ENCODE measurements around the gene AP1B1. TPM values are rescaled to one million over a fixed set of nuclear protein-coding genes. Genes with fewer than 3 reads are reported as not detected.
"Not testable (repeated sequence)": the region's sequence is repeated elsewhere in the genome, so short reads cannot be mapped to it uniquely, and the experiment has no call there.

The AP1B1 gene
- total RNA-seq (2014; rRNA removed; shearing (Covaris generic)), result 40.5 and 41.3 TPM in 2 replicates

DNA sequence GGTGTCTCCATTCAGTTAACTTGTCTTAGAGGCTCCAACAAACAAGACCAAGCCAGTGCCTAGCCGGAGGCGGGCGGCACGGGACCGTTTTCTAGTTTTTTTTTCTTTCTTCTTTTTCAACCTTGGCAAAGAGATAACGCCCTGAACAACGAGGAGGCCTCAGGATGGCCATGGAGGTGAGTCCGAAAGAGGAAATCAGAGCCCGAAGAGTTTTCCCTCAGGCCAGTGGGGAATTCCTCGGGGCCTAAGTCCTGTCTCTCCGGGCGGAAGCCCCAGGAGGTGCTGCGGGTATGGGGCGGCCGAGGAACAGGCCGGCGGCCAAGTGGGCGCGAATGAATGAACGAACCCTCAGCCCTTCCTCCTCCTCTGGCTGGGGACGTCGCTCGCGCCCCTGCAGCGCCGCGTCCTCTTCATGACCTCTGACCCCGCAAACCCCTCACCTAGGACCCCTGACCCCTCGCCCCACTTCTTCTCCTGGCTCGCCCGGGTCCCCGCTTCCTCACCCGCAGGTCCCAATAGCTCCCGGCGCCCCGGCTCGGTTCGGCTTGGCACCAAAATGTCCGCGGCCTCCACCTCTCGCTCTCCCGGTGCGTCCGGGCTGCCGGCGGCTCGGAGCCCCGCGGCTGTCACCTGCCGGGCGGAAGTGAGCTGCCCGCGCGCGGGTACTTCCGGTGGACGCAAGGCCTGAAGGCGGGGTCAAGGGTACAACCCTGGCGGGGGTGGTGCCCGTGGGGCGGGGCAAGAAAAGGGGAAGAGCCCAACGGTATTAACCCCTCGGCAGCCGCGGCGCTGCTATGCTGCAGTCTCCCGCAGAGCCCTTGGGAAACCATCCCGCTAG, at the start of gene AP1B1:
Gene AP1B1, minus strand, starts transcription at position 650 of the 838 bp plus-strand sequence. CDS start 21,327 bp downstream, outside the sequence.
- H3K27ac ChIP-seq, result peak within 1 kb of the TSS; percentile 25; the same call in 1 of the 2 replicates
- DNase-seq, result peak; percentile 93 to 95

GRCh38 chr22:29435236-29436136, 47.1 kb upstream of the AP1B1 start:
- Histone ChIP-seq H3K9me3 (replicated peaks) (no peaks in the 10 kb centered on the region), H3K27me3 (peaks cover 3% of the 10 kb centered on the region; the same call in 1 of the 2 replicates), H3K4me1 (no peaks in the 10 kb centered on the region), H3K36me3 (no peaks in the 10 kb centered on the region), H3K27ac (no peak overlapping the region), H3K4me3 (no peak overlapping the region)
- DNase-seq, result no peak

More for the DNA sequence above, at the start of gene AP1B1:
- Histone ChIP-seq H3K4me1 (no peaks in the 10 kb centered on the region), H3K27me3 (no peaks in the 10 kb centered on the region), H3K4me3 (peak within 1 kb of the TSS; percentile 96), H3K36me3 (no peaks in the 10 kb centered on the region), H3K9me3 (replicated peaks) (no peaks in the 10 kb centered on the region)

GRCh38 chr22:29434288-29434687, 45.9 kb upstream of the AP1B1 start:
- H3K27ac ChIP-seq, result no peak overlapping the region
- no peaks in the 10 kb centered on the region for H3K9me3 ChIP-seq (replicated peaks)
- H3K36me3 ChIP-seq, result no peaks in the 10 kb centered on the region
- no peak for DNase-seq
- H3K4me1 ChIP-seq, result no peaks in the 10 kb centered on the region
- H3K4me3 ChIP-seq, result no peak overlapping the region
- peaks cover 3% of the 10 kb centered on the region; the same call in 1 of the 2 replicates for H3K27me3 ChIP-seq

- Histone ChIP-seq H3K36me3 (no peaks in the 10 kb centered on the region), H3K27ac (no peak overlapping the region), H3K4me3 (no peak overlapping the region), H3K4me1 (no peaks in the 10 kb centered on the region), H3K9me3 (replicated peaks) (no peaks in the 10 kb centered on the region), H3K27me3 (peaks cover 3% of the 10 kb centered on the region; the same call in 1 of the 2 replicates)
- DNase-seq, result no peak
Measured at GRCh38 chr22:29433856-29434255, 45.5 kb upstream of the AP1B1 start.

- no peaks in the 10 kb centered on the region for H3K4me1 ChIP-seq
- DNase-seq, result no peak
- no peak overlapping the region for H3K27ac ChIP-seq
- no peak overlapping the region for H3K4me3 ChIP-seq
- no peaks in the 10 kb centered on the region for H3K36me3 ChIP-seq
- peaks cover 3% of the 10 kb centered on the region; the same call in 1 of the 2 replicates for H3K27me3 ChIP-seq
- no peaks in the 10 kb centered on the region for H3K9me3 ChIP-seq (replicated peaks)
Measured at GRCh38 chr22:29431986-29432385, 43.6 kb upstream of the AP1B1 start.

GRCh38 chr22:29427176-29427760, 38.9 kb upstream of the AP1B1 start:
- no peaks in the 10 kb centered on the region for H3K27me3 ChIP-seq
- no peak overlapping the region for H3K4me3 ChIP-seq
- no peak overlapping the region for H3K27ac ChIP-seq
- no peak for DNase-seq
- H3K9me3 ChIP-seq (replicated peaks), result no peaks in the 10 kb centered on the region
- no peaks in the 10 kb centered on the region for H3K4me1 ChIP-seq
- no peaks in the 10 kb centered on the region for H3K36me3 ChIP-seq

GRCh38 chr22:29426476-29426875, 38.1 kb upstream of the AP1B1 start:
- no peaks in the 10 kb centered on the region for H3K9me3 ChIP-seq (replicated peaks)
- no peaks in the 10 kb centered on the region for H3K36me3 ChIP-seq
- no peaks in the 10 kb centered on the region for H3K4me1 ChIP-seq
- H3K4me3 ChIP-seq, result no peak overlapping the region
- no peak for DNase-seq
- H3K27ac ChIP-seq, result no peak overlapping the region
- no peaks in the 10 kb centered on the region for H3K27me3 ChIP-seq

GRCh38 chr22:29418704-29419103, 30.3 kb upstream of the AP1B1 start:
- H3K36me3 ChIP-seq; H3K27ac ChIP-seq; H3K4me1 ChIP-seq; H3K9me3 ChIP-seq (replicated peaks); H3K27me3 ChIP-seq; H3K4me3 ChIP-seq; DNase-seq: not testable (repeated sequence)

DNA sequence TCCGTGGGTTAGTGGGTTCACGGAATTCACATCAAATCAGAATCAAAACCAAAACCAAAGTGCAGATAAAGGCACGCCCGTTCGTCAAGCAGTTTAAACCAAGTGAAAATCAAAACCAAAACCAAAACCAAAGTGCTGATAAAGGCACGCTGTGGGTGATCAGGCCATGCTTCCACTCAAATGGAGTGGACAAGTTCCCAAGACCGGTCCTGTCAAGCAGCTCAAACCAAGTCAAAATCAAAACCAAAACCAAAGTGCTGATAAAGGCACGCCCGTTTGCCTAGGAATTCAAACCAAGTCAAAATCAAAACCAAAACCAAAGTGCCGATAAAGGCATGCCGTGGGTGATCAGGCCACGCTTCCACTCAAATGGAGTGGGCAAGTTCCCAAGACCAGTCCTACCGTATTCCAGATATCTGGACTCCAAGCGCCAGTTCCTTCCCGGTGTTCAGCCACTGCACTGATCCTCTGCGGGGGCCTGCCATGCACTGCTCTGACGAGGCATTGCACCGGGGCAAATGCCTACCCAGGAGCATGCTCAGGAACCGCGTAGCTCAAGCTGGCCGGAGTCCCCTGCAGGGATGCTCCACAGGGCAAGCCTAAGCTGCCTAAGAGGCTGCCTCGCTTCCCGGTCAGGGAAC, 26.7 kb upstream of the AP1B1 start:
- not testable (repeated sequence) for H3K4me1 ChIP-seq; H3K27me3 ChIP-seq; H3K36me3 ChIP-seq; H3K27ac ChIP-seq; H3K9me3 ChIP-seq (replicated peaks)
- peak overlapping the region; percentile 42 for H3K4me3 ChIP-seq
- DNase-seq, result peak in 1 of 2 experiments; percentile 29

- not testable (repeated sequence) for H3K27ac ChIP-seq; H3K9me3 ChIP-seq (replicated peaks); H3K36me3 ChIP-seq; H3K4me3 ChIP-seq; H3K27me3 ChIP-seq; H3K4me1 ChIP-seq
- peak; percentile 25 to 33 for DNase-seq
Measured at GRCh38 chr22:29412772-29413171, 24.4 kb upstream of the AP1B1 start.

DNA sequence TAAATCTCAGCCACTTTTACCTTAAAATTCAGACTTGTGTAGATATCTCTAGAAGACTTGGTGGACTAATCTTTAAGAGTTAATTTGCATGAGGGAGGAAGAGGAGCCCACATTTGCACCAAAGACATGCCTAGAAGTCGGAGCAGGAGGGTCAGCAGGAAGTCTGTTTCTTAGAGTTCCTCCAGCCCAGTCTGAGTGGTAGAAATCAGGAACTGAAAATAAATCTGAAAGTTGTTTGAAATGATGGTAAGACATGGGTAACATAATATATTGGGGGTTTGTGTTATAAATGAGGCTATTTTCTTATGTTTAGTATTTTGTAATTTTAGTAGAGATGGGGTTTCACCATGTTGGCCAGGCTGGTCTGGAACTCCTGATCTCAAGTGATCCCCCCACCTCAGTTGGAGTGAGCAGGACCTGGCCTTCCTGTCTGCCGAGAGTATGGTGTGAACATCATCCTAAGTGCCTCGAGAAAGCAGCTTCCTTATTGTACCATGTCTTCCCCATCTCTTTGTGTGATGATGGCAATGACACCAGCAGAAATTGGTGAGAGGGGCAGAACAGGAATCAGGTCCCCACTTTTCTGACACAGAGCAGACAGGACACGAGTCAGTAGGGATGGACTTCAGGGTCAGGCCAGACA, 23.3 kb upstream of the AP1B1 start:
- not testable (repeated sequence) for DNase-seq; H3K27ac ChIP-seq; H3K9me3 ChIP-seq (replicated peaks); H3K36me3 ChIP-seq; H3K4me3 ChIP-seq; H3K4me1 ChIP-seq; H3K27me3 ChIP-seq

GRCh38 chr22:29408940-29409339, 20.6 kb upstream of the AP1B1 start:
- Histone ChIP-seq H3K27me3 (no peaks in the 10 kb centered on the region), H3K4me3 (no peak overlapping the region), H3K36me3 (no peaks in the 10 kb centered on the region), H3K9me3 (replicated peaks) (no peaks in the 10 kb centered on the region), H3K27ac (no peak overlapping the region), H3K4me1 (no peaks in the 10 kb centered on the region)
- DNase-seq, result no peak

DNA sequence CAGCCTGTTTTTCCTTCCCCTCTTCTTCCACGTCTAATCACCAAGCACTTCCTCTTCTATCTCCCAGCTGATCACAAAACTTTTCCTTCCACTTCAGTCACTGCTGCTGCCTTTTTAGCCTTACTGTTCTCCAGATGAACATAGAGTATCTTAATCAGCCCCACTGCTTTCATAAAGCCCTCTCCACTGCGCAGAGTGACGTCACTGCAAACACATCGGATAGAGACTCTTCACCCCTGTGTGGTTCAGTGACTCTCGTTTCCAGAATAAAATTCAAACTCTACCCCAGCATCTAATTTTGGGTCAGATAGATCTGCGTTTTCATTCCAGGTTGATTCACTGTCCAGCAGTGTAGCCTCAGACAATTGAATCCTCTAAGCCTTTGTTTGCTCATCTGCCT, 13.2 kb upstream of the AP1B1 start:
- not testable (repeated sequence) for H3K27ac ChIP-seq; H3K36me3 ChIP-seq; DNase-seq; H3K4me3 ChIP-seq; H3K27me3 ChIP-seq; H3K4me1 ChIP-seq; H3K9me3 ChIP-seq (replicated peaks)

GRCh38 chr22:29400576-29400975, 12.2 kb upstream of the AP1B1 start:
- H3K4me1 ChIP-seq, result peaks cover 6% of the 10 kb centered on the region
- DNase-seq, result no peak
- H3K27ac ChIP-seq, result no peak overlapping the region
- no peaks in the 10 kb centered on the region for H3K27me3 ChIP-seq
- no peaks in the 10 kb centered on the region for H3K9me3 ChIP-seq (replicated peaks)
- no peaks in the 10 kb centered on the region for H3K36me3 ChIP-seq
- H3K4me3 ChIP-seq, result no peak overlapping the region

Measured in SJCRH30 (cell line).